Fibroblast of villous mesenchyme (primary cell): ENCODE results near the gene TINAGL1. TPM values are rescaled to one million over a fixed set of nuclear protein-coding genes. Genes with fewer than 3 reads are reported as not detected.
A peak's percentile ranks its signal among the peaks of the same experiment; 100 is the strongest.

ENCODE experiments used
- DNase-seq: peaks from one replicate; pipeline ENCODE4 v3.0.0-alpha.2; 2010; ENCODE audit warnings: low read depth
- H3K4me3 ChIP-seq: 2 replicates; pipeline ENCODE4 v1.5.1; 2011; ENCODE audit warnings: low read depth, mild to moderate bottlenecking, low read length
- CTCF ChIP-seq: IDR thresholded peaks from 2 replicates; pipeline ENCODE4 v1.5.1; 2012; ENCODE audit warnings: low read depth, mild to moderate bottlenecking, low read length; ENCODE audit not compliant: insufficient read depth
- total RNA-seq: library from RNA; depleted of rRNA; stranded (reverse); fragments of >200 nt; gene quantifications from 2 replicates; pipeline ENCODE4 v1.2.3, GENCODE V29; 2012

The TINAGL1 gene
- total RNA-seq, 1 donor = 60.5 TPM

DNA sequence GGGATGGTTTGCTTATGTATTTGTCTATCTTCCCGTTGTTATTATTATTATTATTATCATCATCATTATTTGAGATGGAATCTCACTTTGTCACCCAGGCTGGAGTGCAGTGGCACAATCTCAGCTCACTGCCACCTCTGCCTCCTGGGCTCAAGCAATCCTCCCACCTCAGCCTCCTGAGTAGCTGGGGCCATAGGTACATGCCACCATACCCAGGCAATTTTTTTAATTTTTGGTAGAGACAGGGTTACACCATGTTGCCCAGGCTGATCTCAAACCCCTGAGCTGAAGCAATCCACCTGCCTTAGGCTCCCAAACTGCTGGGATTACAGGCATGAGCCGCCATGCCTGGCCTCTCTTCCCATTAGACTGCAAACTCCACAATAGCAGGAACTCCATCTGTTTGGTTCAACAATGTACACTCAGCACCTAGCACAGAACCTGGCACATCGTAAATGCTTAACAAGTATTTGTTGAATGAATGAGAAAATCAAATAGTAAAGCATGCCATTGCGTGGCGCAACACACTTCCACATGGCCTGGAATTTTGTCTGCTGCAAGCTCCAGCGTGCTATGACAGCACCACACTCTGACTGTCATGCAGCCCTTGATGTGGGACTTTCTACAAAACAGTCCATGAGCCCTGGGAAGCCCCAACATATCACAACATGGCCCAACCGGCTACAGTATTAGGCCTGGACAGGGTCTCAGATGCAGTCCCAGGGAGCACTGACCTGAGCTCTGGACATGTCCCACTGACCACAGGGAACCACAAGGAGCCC is 3.8 kb upstream of the TINAGL1 start:
- H3K4me3 ChIP-seq = no peak overlapping the region
- no peak for TF ChIP-seq CTCF
- DNase-seq = peak; percentile 68

- DNase-seq = no peak
- H3K4me3 ChIP-seq = no peak overlapping the region
- TF ChIP-seq CTCF = no peak
Measured at GRCh38 chr1:31573261-31573660, 3.1 kb upstream of the TINAGL1 start.

DNA sequence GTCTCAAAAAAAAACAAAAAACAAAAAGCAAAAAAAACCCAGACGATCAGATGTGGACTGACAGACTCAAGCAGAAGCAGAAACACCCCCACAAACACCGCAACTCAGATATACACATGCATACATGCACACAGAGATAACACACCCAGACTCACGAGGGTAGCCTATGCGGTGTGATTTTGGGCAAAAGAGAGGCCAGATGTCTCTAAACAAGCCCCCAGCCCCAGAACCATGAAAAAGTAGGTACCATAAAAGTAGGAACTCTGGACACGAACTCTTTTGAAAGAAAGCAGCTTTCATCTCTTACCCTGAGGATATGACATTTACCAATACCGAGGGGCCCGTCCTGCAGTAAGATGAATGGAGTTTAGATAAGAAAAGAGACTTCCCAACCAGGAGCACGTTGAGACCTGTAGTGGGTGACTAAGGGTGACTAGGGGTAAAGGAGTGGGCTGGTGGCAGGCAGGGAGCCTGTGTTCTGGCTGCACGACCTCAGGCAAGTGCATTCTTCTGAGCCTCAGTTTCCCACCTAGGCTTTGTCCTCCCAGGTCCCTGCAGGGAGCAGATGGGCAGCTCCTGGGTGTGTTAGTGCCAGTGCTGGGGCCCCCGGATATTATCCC is 1.5 kb upstream of the TINAGL1 start:
- DNase-seq = no peak
- H3K4me3 ChIP-seq = no peak overlapping the region
- no peak for TF ChIP-seq CTCF

DNA sequence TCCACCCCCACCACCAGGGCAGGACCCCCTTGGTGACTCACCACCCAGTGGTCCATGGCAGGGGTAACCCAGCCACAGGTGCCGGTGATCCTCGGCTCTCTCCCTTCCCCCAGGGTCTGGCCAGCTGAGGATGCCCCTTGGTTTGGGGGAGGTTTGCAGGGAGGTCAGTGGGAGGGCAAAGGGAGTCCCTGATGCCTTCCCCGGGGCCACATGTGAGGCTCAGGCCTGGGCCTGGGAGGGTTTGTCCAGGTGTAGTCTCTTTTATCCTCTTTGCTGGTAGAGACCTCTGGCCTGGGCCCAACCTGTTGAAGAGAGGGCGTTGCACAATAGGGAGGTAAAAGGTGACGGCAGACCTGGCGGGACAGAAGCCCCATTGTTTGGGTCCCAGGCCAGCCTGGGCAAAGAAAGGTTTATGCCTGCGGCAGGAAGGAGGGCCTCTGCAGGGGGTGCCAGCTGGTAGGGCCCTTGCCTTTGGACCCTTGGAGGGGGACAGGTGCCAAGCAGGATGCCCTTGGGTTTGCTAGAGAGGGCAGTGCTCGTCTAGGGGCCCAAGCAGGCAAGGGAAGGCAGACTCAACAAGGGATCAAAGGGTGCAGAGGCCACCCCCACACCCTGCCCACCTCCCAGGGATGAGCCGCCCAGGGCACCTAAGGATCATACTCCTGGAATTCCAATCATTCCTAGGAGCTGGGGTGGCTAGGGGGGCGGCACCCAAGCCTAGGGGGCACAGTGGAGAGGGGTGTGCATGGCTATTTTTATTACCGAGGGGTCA is 760 bp upstream of the TINAGL1 start:
- H3K4me3 ChIP-seq = no peak overlapping the region
- TF ChIP-seq CTCF = no peak
- DNase-seq = no peak

- H3K4me3 ChIP-seq = peak overlapping the region; percentile 55
- no peak for DNase-seq
- no peak for TF ChIP-seq CTCF
Measured at GRCh38 chr1:31576743-31577455, 584 bp downstream of the TINAGL1 start.

- peak overlapping the region; percentile 55 for H3K4me3 ChIP-seq
- TF ChIP-seq CTCF = no peak
- no peak for DNase-seq
Measured at GRCh38 chr1:31577515-31578192, 1.3 kb downstream of the TINAGL1 start.
